ENCODE data around the gene KIAA0040. TPM values are rescaled to one million over a fixed set of nuclear protein-coding genes. Genes with fewer than 3 reads are reported as not detected.

Gene KIAA0040
- total RNA-seq, 2 donors from 2014 or later = 20.2 to 93.1 TPM

DNA sequence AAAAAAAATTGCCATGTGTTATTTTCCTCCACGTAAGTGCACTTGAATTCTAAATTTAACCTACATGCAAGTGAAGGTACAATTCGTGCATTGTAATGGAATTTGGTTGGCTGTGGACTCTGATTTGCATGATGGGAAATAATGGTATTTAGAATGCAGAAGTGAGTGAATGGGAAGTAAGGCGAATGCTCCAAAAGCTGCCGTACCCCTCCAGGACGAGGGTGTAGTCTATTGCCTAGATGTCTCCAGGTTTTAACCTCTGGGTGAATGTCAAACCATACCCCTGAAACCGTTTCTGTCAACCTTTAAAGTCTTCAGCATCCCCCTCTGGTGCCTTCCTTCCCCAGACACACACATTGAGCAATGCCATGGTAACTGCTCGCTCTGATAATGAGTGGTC lies 44.5 kb downstream of the KIAA0040 start:
- no peaks in the 10 kb centered on the region for H3K27me3 ChIP-seq (replicated peaks; ENCODE audit: insufficient read depth)
- TF ChIP-seq, protein P1, sequence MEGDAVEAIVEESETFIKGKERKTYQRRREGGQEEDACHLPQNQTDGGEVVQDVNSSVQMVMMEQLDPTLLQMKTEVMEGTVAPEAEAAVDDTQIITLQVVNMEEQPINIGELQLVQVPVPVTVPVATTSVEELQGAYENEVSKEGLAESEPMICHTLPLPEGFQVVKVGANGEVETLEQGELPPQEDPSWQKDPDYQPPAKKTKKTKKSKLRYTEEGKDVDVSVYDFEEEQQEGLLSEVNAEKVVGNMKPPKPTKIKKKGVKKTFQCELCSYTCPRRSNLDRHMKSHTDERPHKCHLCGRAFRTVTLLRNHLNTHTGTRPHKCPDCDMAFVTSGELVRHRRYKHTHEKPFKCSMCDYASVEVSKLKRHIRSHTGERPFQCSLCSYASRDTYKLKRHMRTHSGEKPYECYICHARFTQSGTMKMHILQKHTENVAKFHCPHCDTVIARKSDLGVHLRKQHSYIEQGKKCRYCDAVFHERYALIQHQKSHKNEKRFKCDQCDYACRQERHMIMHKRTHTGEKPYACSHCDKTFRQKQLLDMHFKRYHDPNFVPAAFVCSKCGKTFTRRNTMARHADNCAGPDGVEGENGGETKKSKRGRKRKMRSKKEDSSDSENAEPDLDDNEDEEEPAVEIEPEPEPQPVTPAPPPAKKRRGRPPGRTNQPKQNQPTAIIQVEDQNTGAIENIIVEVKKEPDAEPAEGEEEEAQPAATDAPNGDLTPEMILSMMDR (IDR thresholded peaks at IDR 0.05) = no peak
- ATAC-seq (ENCODE audit: insufficient number of reproducible peaks, low FRiP score, low read depth) (no peak), DNase-seq (ENCODE audit: low spot score) (no peak)
- no peak overlapping the region for H3K4me3 ChIP-seq
- no peak overlapping the region for H3K27ac ChIP-seq
- H3K4me1 ChIP-seq (ENCODE audit: control insufficient read depth in 1 of 2, low read depth in 2 of 2) = no peaks in the 10 kb centered on the region
- H3K9me3 ChIP-seq = no peaks in the 10 kb centered on the region
- no peaks in the 10 kb centered on the region for H3K36me3 ChIP-seq

DNA sequence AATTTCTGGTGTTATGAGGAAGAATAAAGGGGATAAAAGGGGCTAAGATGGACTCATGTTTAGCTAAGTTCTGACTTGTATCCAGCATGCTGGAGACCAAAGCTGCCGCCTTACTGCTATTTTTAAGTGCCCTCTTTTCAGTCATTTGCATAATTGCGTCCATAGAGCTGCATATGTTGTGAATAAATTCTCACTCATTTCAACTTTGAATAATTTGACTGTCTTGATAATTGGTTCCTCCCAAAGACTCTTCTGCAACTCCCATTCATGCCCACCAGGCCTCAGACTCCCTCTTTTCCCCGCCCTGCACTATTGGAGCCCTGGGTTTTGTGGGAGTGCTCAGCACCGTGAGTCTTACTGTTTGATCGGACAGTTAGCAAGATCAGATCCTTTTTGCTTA lies 45.0 kb downstream of the KIAA0040 start:
- DNase-seq (ENCODE audit: low spot score) = no peak
- no peak overlapping the region for H3K27ac ChIP-seq
- H3K27me3 ChIP-seq (replicated peaks; ENCODE audit: insufficient read depth) = no peaks in the 10 kb centered on the region
- TF ChIP-seq, protein P1 (IDR thresholded peaks at IDR 0.05) = no peak
- H3K4me3 ChIP-seq = no peak overlapping the region
- no peaks in the 10 kb centered on the region for H3K36me3 ChIP-seq
- no peaks in the 10 kb centered on the region for H3K9me3 ChIP-seq
- H3K4me1 ChIP-seq (ENCODE audit: control insufficient read depth in 1 of 2, low read depth in 2 of 2) = no peaks in the 10 kb centered on the region
- no peak for ATAC-seq (ENCODE audit: insufficient number of reproducible peaks, low FRiP score, low read depth)

DNA sequence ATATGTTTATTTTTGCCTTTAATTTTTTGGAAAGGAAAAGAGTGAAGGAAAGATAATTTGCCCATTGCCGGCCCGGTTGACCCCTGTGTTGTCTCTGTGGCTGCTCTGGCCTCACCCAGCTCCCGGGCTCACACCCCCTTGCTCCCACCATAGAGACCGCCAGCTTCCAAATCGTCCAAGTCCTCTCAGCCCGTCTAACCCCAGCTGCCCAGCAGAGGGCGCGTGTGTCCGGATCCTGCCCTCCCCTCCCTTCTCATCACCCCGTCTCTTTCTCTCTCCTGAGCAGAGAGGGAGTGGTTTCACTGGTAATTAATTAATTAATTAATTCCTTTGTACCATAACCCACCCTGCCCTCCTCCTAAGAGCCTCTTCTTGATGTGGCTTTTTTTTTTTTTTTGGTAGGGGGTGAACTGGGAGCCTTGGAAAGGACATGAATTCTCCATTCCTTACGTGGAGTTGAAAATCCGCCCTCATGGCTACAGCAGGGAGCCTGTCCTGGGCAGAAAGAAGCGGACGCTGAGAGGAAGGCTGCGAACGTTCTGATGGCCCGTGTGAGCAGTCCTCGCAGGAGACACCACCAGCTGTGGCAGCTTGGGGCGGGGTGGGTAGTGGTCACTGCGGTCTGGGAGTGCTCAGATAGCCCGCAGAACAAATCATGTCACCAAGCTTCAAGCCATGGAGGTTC lies 45.9 kb downstream of the KIAA0040 start:
- Histone ChIP-seq H3K36me3 (no peaks in the 10 kb centered on the region), H3K27me3 (replicated peaks; ENCODE audit: insufficient read depth) (no peaks in the 10 kb centered on the region), H3K4me1 (ENCODE audit: control insufficient read depth in 1 of 2, low read depth in 2 of 2) (no peaks in the 10 kb centered on the region), H3K27ac (no peak overlapping the region), H3K4me3 (no peak overlapping the region), H3K9me3 (no peaks in the 10 kb centered on the region)
- TF ChIP-seq, protein P1 (IDR thresholded peaks at IDR 0.05) = peak; percentile 71
- peak; percentile 66 for ATAC-seq (ENCODE audit: insufficient number of reproducible peaks, low FRiP score, low read depth)
- no peak for DNase-seq (ENCODE audit: low spot score)

DNA sequence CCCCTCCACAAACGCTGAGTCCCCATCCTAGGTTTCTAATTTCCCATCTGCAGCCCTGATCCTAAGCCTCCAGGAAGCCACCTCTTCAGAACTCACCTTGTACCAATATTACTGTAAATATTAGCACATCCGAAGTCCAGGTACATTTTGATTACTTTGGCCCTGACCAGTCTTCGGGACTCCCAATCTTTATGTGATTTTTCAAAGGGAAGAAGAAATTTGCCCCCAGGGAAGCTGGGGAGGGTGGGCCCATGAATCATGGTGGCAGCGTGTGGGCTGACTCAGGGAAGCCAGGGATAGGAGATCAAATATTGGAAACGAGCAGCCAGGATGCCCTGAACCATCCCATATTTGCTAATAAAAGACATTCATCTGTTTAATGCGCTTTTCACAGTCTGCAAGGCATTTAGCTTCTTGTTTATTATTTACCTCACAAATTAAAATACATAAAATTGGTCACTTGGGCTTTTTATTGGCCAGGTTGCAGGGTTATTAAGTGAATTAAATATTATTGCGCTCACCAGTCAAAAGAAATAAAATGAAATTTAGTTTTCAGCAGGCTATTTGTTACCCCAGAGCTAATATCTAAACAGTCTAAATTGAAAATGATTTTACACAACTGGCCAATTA lies 46.6 kb downstream of the KIAA0040 start:
- no peaks in the 10 kb centered on the region for H3K27me3 ChIP-seq (replicated peaks; ENCODE audit: insufficient read depth)
- ATAC-seq (ENCODE audit: insufficient number of reproducible peaks, low FRiP score, low read depth) (no peak), DNase-seq (ENCODE audit: low spot score) (no peak)
- H3K9me3 ChIP-seq = no peaks in the 10 kb centered on the region
- H3K4me1 ChIP-seq (ENCODE audit: control insufficient read depth in 1 of 2, low read depth in 2 of 2) = no peaks in the 10 kb centered on the region
- H3K27ac ChIP-seq = no peak overlapping the region
- TF ChIP-seq, protein P1 (IDR thresholded peaks at IDR 0.05) = no peak
- H3K36me3 ChIP-seq = no peaks in the 10 kb centered on the region
- H3K4me3 ChIP-seq = no peak overlapping the region

DNA sequence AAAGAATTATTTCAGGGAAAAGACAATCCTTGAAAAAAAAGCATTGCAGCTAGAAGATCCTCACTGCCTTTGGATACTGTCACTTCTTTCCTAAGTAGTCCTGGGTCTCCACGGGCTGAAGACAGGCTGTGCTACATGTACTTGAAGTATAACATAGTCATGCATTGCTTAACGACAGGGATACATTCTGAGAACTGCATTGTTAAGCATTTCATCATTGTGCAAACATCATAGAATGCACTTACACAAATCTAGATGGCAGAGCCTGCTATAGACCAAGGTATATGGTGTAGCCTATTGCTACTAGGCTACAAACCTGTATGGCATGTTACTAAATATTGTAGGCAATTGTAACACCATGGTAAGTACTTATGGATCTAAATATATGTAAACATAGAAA lies 54.0 kb downstream of the KIAA0040 start:
- no peak overlapping the region for H3K27ac ChIP-seq
- no peak for ATAC-seq (ENCODE audit: insufficient number of reproducible peaks, low FRiP score, low read depth)

More for the DNA sequence above, 54.0 kb downstream of the KIAA0040 start:
- Histone ChIP-seq H3K4me1 (ENCODE audit: control insufficient read depth in 1 of 2, low read depth in 2 of 2) (peaks cover 0 to 3% of the 10 kb centered on the region in 2 donors), H3K27me3 (replicated peaks; ENCODE audit: insufficient read depth) (no peaks in the 10 kb centered on the region), H3K36me3 (no peaks in the 10 kb centered on the region), H3K9me3 (no peaks in the 10 kb centered on the region), H3K4me3 (no peak overlapping the region)
- DNase-seq (ENCODE audit: low spot score) = no peak
- TF ChIP-seq, protein P1 (IDR thresholded peaks at IDR 0.05) = no peak
